K562 (cell line): ENCODE results near the gene CLDN10. TPM values are rescaled to one million over a fixed set of nuclear protein-coding genes. Genes with fewer than 3 reads are reported as not detected.

Source experiments
- ATAC-seq: fragments of 200-7000 bp; cut with Tn5 transposase; 3 replicates; pipeline ENCODE4 v1.9.1; 2020; ENCODE audit warnings: moderate library complexity
- BruUV-seq: library from RNA; stranded (reverse); fragments of 400-500 nt; replicated peaks from 2 replicates; lab custom pipeline; 2021; lab: Mats Ljungman, UMichigan
- CTCF ChIA-PET: fragments of 300-600 bp; formaldehyde crosslinking; extraction: SDS; loops from one replicate; lab custom pipeline; 2021; ENCODE audit warnings: low intra/inter-chr PET ratio; lab: Yijun Ruan, JAX
- POLR2A ChIA-PET: fragments of 300-600, 350-650 bp; sonication (Branson Sonifier 250); formaldehyde crosslinking; extraction: SDS; loops from one replicate; lab custom pipeline; 2021; ENCODE audit warnings: antibody characterized with exemption, inconsistent platforms; lab: Yijun Ruan, JAX
- DNase-seq, 4 experiments: peaks; one replicate each; pipeline versions ENCODE4 v3.0.0 to v3.0.0-alpha.2; 2011 to 2018; ENCODE audit warnings: low spot score in 3 of 4, mixed read lengths in 3 of 4; ENCODE audit errors: extremely low read depth in 1 of 4
- FAIRE-seq: peaks from 2 replicates; lab custom pipeline; 2011; peaks lifted over from hg19 to GRCh38; lab: Jason Lieb, UNC
- H2AFZ ChIP-seq: 2 replicates; pipeline ENCODE4 v1.6.0; 2011; ENCODE audit warnings: low read depth, low read length, control low read depth, inconsistent platforms
- H3K27ac ChIP-seq: fragments of 200-600 bp; 3 replicates; pipeline ENCODE4 v1.8.0; 2011; ENCODE audit warnings: low read depth, mild to moderate bottlenecking, control low read depth, inconsistent platforms, low read length, moderate library complexity, mixed read lengths; ENCODE audit errors: extremely low read depth
- H3K27me3 ChIP-seq, 2 experiments: fragments of 300-600 bp in 1 of 2; 2 replicates in 1 of 2; 3 replicates in 1 of 2; pipeline versions ENCODE4 v1.6.0 to v1.8.0; 2011; ENCODE audit warnings: inconsistent platforms in 2 of 2, low read length in 2 of 2, mild to moderate bottlenecking in 1 of 2, mixed read lengths in 1 of 2, moderate library complexity in 1 of 2; ENCODE audit not compliant: control insufficient read depth in 2 of 2, insufficient read depth in 2 of 2
- H3K36me3 ChIP-seq: fragments of 300-600 bp; 3 replicates; pipeline ENCODE4 v1.8.0; 2011; ENCODE audit warnings: mild to moderate bottlenecking, low read length, inconsistent platforms; ENCODE audit not compliant: control insufficient read depth, insufficient read depth
- H3K4me1 ChIP-seq, 2 experiments: fragments of 200-600 bp in 1 of 2; replicated peaks in 1 of 2; 2 replicates in 1 of 2; 3 replicates in 1 of 2; pipeline versions ENCODE4 v1.5.1 to v1.8.0; 2011; ENCODE audit warnings: inconsistent platforms in 2 of 2, low read length in 2 of 2, mild to moderate bottlenecking in 1 of 2, mixed read lengths in 1 of 2, moderate library complexity in 1 of 2; ENCODE audit not compliant: control insufficient read depth in 2 of 2, insufficient read depth in 2 of 2
- H3K4me2 ChIP-seq: 2 replicates; pipeline ENCODE4 v1.6.1; 2011; ENCODE audit warnings: low read length, control low read depth, inconsistent platforms, mixed read lengths; ENCODE audit not compliant: insufficient read depth
- H3K4me3 ChIP-seq: fragments of 200-600 bp; sonication (generic), shearing (Covaris generic); 2 replicates; pipeline ENCODE4 v1.5.1; 2016; ENCODE audit warnings: control low read depth, inconsistent platforms
- H3K79me2 ChIP-seq: fragments of 200-600 bp; 3 replicates; pipeline ENCODE4 v1.8.0; 2011; ENCODE audit warnings: low read length, inconsistent platforms; ENCODE audit not compliant: control insufficient read depth, insufficient read depth
- H3K9ac ChIP-seq, 2 experiments: 2 replicates each; pipeline versions ENCODE4 v1.6.0 to v1.6.1; 2011; ENCODE audit warnings: low read depth in 2 of 2, low read length in 2 of 2, control low read depth in 1 of 2, inconsistent platforms in 1 of 2, mild to moderate bottlenecking in 1 of 2, mixed read lengths in 1 of 2; ENCODE audit not compliant: insufficient read depth in 1 of 2
- H3K9me1 ChIP-seq: one replicate; pipeline ENCODE4 v1.6.0; 2011; ENCODE audit warnings: inconsistent platforms, mild to moderate bottlenecking, low read length, moderate library complexity; ENCODE audit not compliant: control insufficient read depth, insufficient read depth
- H3K9me3 ChIP-seq: replicated peaks from 2 replicates; pipeline ENCODE4 v1.5.1; 2011; ENCODE audit warnings: low read depth, low read length, inconsistent platforms; ENCODE audit not compliant: control insufficient read depth, insufficient read depth
- H4K20me1 ChIP-seq: replicated peaks from 2 replicates; pipeline ENCODE4 v1.6.1; 2011; ENCODE audit warnings: low read length, inconsistent platforms, mixed read lengths; ENCODE audit not compliant: control insufficient read depth, insufficient read depth
- BCLAF1 ChIP-seq, 2 experiments: fragments of 450-650 bp in 1 of 2; IDR thresholded peaks; 2 replicates each; pipeline ENCODE4 v1.6.1; 2011 to 2017; ENCODE audit warnings: low read depth in 2 of 2, antibody characterized with exemption in 1 of 2, borderline replicate concordance in 1 of 2, low read length in 1 of 2, mild to moderate bottlenecking in 1 of 2, mixed read lengths in 1 of 2; ENCODE audit not compliant: control insufficient read depth in 1 of 2
- HNRNPL ChIP-seq: fragments of 200-400 bp; formaldehyde crosslinking; IDR thresholded peaks from 2 replicates; pipeline ENCODE4 v1.6.1; 2017; ENCODE audit warnings: low read depth, mild to moderate bottlenecking, low read length
- NRF1 ChIP-seq, 2 experiments: fragments of 450-650 bp; IDR thresholded peaks in 1 of 2; conservative IDR thresholded peaks in 1 of 2; 2 replicates each; pipeline ENCODE4 v1.6.1; 2014; ENCODE audit warnings: mild to moderate bottlenecking in 2 of 2
- PCBP1 ChIP-seq: fragments of 200-400 bp; formaldehyde crosslinking; IDR thresholded peaks from 2 replicates; pipeline ENCODE4 v1.6.1; 2018; ENCODE audit warnings: mild to moderate bottlenecking, low read depth, low read length; ENCODE audit not compliant: poor library complexity, severe bottlenecking
- ZFP36 ChIP-seq: fragments of 150-350 bp; IDR thresholded peaks from 2 replicates; pipeline ENCODE4 v1.6.1; 2018; ENCODE audit warnings: low read length, low read depth; ENCODE audit not compliant: partially characterized antibody
- ZNF239 ChIP-seq: fragments of 250-450 bp; sonication (Bioruptor Pico); IDR thresholded peaks from 2 replicates; pipeline ENCODE4 v1.4.0; 2020; ENCODE audit warnings: mild to moderate bottlenecking
- ZNF57 ChIP-seq: fragments of 450-650 bp; formaldehyde crosslinking; IDR thresholded peaks from 2 replicates; pipeline ENCODE4 v1.4.0; 2020; ENCODE audit warnings: mild to moderate bottlenecking, moderate library complexity
- WGBS: fragments of 100-300 bp; shearing (Covaris generic); methylation state at CpG from one replicate; pipeline ENCODE4 v1.1.6; 2016; ENCODE audit warnings: low coverage, mixed read lengths; ENCODE audit not compliant: insufficient coverage; ENCODE audit errors: missing lambda C conversion rate; 5-methylcytosine and 5-hydroxymethylcytosine counted together
- in situ Hi-C: fragments of 300-500 bp; cut with MboI; formaldehyde crosslinking; loops from 4 replicates; pipeline ENCODE4 v1.15.0; 2018; ENCODE audit warnings: inconsistent platforms, mixed read lengths
- intact Hi-C: fragments of 100-400 bp; cut with micrococcal nuclease; formaldehyde crosslinking; loops from 2 replicates; pipeline ENCODE4 v1.14.2; 2022
- polyA plus RNA-seq, 8 experiments: library from polyadenylated mRNA; depleted of rRNA in 4 of 8; stranded (reverse) in 5 of 8; unstranded in 3 of 8; fragments of >200 nt; fragmentation: Nextera tagmentation in 2 of 8; fragmentation: Illumina TruSeq in 1 of 8; extraction: Ambion mirVana in 2 of 8; extraction: Trizol in 1 of 8; gene quantifications; 2 replicates each; pipeline versions ENCODE4 v1.2.1 to v1.2.3, GENCODE V29; 2011 to 2014; ENCODE audit warnings: inconsistent platforms in 1 of 8, missing spikeins in 1 of 8
- total RNA-seq, 7 experiments: library from RNA; depleted of rRNA in 6 of 7; stranded (reverse); fragments of >200 nt in 6 of 7; fragmentation: Illumina TruSeq in 2 of 7; extraction: Trizol in 2 of 7; gene quantifications; 2 replicates each; pipeline versions ENCODE4 v1.2.1 to v1.2.3, GENCODE V29; 2011 to 2021; ENCODE audit warnings: low replicate concordance in 1 of 7
- TF ChIP-seq, protein P1 (sequence below): fragments of 450-650 bp; IDR thresholded peaks from 2 replicates; pipeline ENCODE4 v1.6.1; 2016; ENCODE audit warnings: missing biosample characterization, missing genetic modification characterization
- TF ChIP-seq, protein P2 (sequence below), 2 experiments: fragments of 450-650 bp in 1 of 2; sonication (generic) in 1 of 2; formaldehyde crosslinking in 1 of 2; IDR thresholded peaks in 1 of 2; conservative IDR thresholded peaks in 1 of 2; 2 replicates each; pipeline versions ENCODE4 v1.6.1 to v1.8.1; 2016 to 2023; ENCODE audit warnings: mild to moderate bottlenecking in 2 of 2, moderate library complexity in 2 of 2, inconsistent platforms in 1 of 2, missing genetic modification reagents in 1 of 2

CLDN10 gene
- total and polyA plus RNA-seq, 9 of the 15 experiments (the other 6 are each of a cell fraction or from before 2014, with no cell fraction given): not detected

GRCh38 chr13:95560387-95560786 is 7.9 kb downstream of the CLDN10 start:
- ChIA-PET POLR2A (no interaction called here), CTCF (no interaction called here)
- Histone ChIP-seq H3K4me2 (no peak overlapping the region), H3K27ac (no peak overlapping the region), H3K9me1 (no peaks in the 10 kb centered on the region), H3K27me3 (peaks cover 9 to 12% of the 10 kb centered on the region in 2 experiments; a peak in 4 of 5 replicates), H3K9ac (no peak overlapping the region), H3K79me2 (no peaks in the 10 kb centered on the region), H2AFZ (no peak overlapping the region), H3K4me1 (no peaks in the 10 kb centered on the region), H3K4me3 (no peak overlapping the region), H4K20me1 (no peaks in the 10 kb centered on the region), H3K9me3 (no peaks in the 10 kb centered on the region), H3K36me3 (no peaks in the 10 kb centered on the region)
- TF ChIP-seq ZNF57 (CRISPR knock-in tag) (no peak), BCLAF1 (IDR thresholded peaks at IDR 0.05; ENCODE audit: borderline replicate concordance in 1 of 2, control insufficient read depth in 1 of 2, low read depth in 2 of 2, low read length in 1 of 2) (no peak), ZNF239 (CRISPR knock-in tag) (no peak), HNRNPL (no peak), NRF1 (conservative IDR thresholded peaks at IDR 0.05 in 1 of 2, IDR thresholded peaks at IDR 0.05 in 1 of 2) (no peak), PCBP1 (no peak), ZFP36 (no peak)
- TF ChIP-seq, protein P1, sequence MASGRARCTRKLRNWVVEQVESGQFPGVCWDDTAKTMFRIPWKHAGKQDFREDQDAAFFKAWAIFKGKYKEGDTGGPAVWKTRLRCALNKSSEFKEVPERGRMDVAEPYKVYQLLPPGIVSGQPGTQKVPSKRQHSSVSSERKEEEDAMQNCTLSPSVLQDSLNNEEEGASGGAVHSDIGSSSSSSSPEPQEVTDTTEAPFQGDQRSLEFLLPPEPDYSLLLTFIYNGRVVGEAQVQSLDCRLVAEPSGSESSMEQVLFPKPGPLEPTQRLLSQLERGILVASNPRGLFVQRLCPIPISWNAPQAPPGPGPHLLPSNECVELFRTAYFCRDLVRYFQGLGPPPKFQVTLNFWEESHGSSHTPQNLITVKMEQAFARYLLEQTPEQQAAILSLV: no peak
- TF ChIP-seq, protein P2, sequence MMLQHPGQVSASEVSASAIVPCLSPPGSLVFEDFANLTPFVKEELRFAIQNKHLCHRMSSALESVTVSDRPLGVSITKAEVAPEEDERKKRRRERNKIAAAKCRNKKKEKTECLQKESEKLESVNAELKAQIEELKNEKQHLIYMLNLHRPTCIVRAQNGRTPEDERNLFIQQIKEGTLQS (IDR thresholded peaks at IDR 0.05): peak; percentile 36; the same call in 1 of the 2 replicates
- TF ChIP-seq, protein P2 (CRISPR knock-in tag; conservative IDR thresholded peaks at IDR 0.05): no peak
- no peak for ATAC-seq
- WGBS: 7% methylated on average over 6 of the region's 6 CpGs
- BruUV-seq: no TSS peak
- intact Hi-C loops: no loop called here
- FAIRE-seq: no peak
- DNase-seq: no peak
- in situ Hi-C loops: no loop called here
